SIG-M5 treated with dmso at 0.1 percent for 504 hours (cell line): Measurements from ENCODE around the gene RBM17.
"Not testable (repeated sequence)": the region's sequence is repeated elsewhere in the genome, so short reads cannot be mapped to it uniquely, and the experiment has no call there.

Experiments
- DNase-seq: peaks from one replicate; lab custom pipeline; 2025; ENCODE audit not compliant: unreplicated experiment; lab: John Stamatoyannopoulos, UW

Gene RBM17

GRCh38 chr10:6151087-6151977, 62.5 kb downstream of the RBM17 start:
- DNase-seq = peak; percentile 84

GRCh38 chr10:6153845-6154244, 65.0 kb downstream of the RBM17 start:
- DNase-seq = no peak

GRCh38 chr10:6154566-6154965, 65.7 kb downstream of the RBM17 start:
- no peak for DNase-seq

GRCh38 chr10:6158276-6158675, 69.4 kb downstream of the RBM17 start:
- DNase-seq = no peak

- no peak for DNase-seq
Measured at GRCh38 chr10:6161921-6162320, 73.1 kb downstream of the RBM17 start.

GRCh38 chr10:6162589-6163356, 73.9 kb downstream of the RBM17 start:
- no peak for DNase-seq

- peak; percentile 76 for DNase-seq
Measured at GRCh38 chr10:6163364-6164270, 74.8 kb downstream of the RBM17 start.

GRCh38 chr10:6164271-6165095, 75.6 kb downstream of the RBM17 start:
- DNase-seq = no peak

GRCh38 chr10:6165221-6165725, 76.4 kb downstream of the RBM17 start:
- DNase-seq = no peak

- DNase-seq = not testable (repeated sequence)
Measured at GRCh38 chr10:6165933-6166332, 77.1 kb downstream of the RBM17 start.
